Central memory CD8-positive, alpha-beta T cell (primary cell): ENCODE results near the gene TIAL1.
"Not testable (repeated sequence)": the region's sequence is repeated elsewhere in the genome, so short reads cannot be mapped to it uniquely, and the experiment has no call there.

Experiments
- ATAC-seq: fragments of 150-1000 bp; cut with Tn5 transposase; replicated peaks from 2 replicates; pipeline ENCODE4 v1.10.0; 2022; ENCODE audit warnings: mild to moderate bottlenecking, moderate FRiP score, moderate number of reproducible peaks; ENCODE audit not compliant: poor library complexity, severe bottlenecking; ENCODE audit errors: extremely low read depth
- DNase-seq, 2 donors: peaks; one replicate each; pipeline ENCODE4 v3.0.0; 2021; ENCODE audit warnings: low spot score in 2 of 2
- H3K27ac Mint-ChIP-seq: one replicate; pipeline ENCODE4 v1.8.0; 2022; ENCODE audit warnings: low read depth, mild to moderate bottlenecking, moderate library complexity, mixed read lengths
- H3K27me3 Mint-ChIP-seq: one replicate; pipeline ENCODE4 v1.8.0; 2022; ENCODE audit warnings: mixed read lengths
- H3K36me3 Mint-ChIP-seq: one replicate; pipeline ENCODE4 v1.8.0; 2022; ENCODE audit warnings: mild to moderate bottlenecking, moderate library complexity, mixed read lengths; ENCODE audit not compliant: insufficient read depth
- H3K4me1 Mint-ChIP-seq: one replicate; pipeline ENCODE4 v1.8.0; 2022; ENCODE audit warnings: mixed read lengths
- H3K4me3 Mint-ChIP-seq: one replicate; pipeline ENCODE4 v1.8.0; 2022; ENCODE audit warnings: mild to moderate bottlenecking, moderate library complexity, mixed read lengths
- H3K9me3 Mint-ChIP-seq: one replicate; pipeline ENCODE4 v1.8.0; 2022; ENCODE audit warnings: mixed read lengths

TIAL1 gene

DNA sequence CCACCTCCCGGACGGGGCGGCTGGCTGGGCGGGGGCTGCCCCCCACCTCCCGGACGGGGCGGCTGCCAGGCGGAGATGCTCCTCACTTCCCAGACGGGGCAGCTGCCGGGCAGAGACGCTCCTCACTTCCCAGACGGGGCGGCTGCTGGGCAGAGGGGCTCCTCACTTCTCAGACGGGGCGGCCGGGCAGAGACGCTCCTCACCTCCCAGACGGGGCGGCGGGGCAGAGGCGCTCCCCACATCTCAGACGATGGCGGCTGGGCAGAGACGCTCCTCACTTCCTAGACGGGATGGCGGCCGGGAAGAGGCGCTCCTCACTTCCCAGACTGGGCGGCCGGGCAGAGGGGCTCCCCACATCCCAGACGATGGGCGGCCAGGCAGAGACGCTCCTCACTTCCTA is 37.3 kb downstream of the TIAL1 start:
- H3K27ac Mint-ChIP-seq, DNase-seq, ATAC-seq, H3K4me1 Mint-ChIP-seq, H3K9me3 Mint-ChIP-seq, H3K4me3 Mint-ChIP-seq, H3K36me3 Mint-ChIP-seq, H3K27me3 Mint-ChIP-seq: not testable (repeated sequence)

- H3K27ac Mint-ChIP-seq, ATAC-seq, H3K4me1 Mint-ChIP-seq, H3K4me3 Mint-ChIP-seq, H3K27me3 Mint-ChIP-seq, DNase-seq, H3K9me3 Mint-ChIP-seq, H3K36me3 Mint-ChIP-seq: not testable (repeated sequence)
Measured at GRCh38 chr10:119556081-119556480, 40.7 kb downstream of the TIAL1 start.

- Mint-ChIP-seq H3K4me3 (no peak overlapping the region), H3K27ac (no peak overlapping the region), H3K27me3 (no peaks in the 10 kb centered on the region), H3K36me3 (peaks cover 1% of the 10 kb centered on the region), H3K4me1 (no peaks in the 10 kb centered on the region), H3K9me3 (no peaks in the 10 kb centered on the region)
- DNase-seq (no peak), ATAC-seq (no peak)
Measured at GRCh38 chr10:119555178-119555784, 41.5 kb downstream of the TIAL1 start.

DNA sequence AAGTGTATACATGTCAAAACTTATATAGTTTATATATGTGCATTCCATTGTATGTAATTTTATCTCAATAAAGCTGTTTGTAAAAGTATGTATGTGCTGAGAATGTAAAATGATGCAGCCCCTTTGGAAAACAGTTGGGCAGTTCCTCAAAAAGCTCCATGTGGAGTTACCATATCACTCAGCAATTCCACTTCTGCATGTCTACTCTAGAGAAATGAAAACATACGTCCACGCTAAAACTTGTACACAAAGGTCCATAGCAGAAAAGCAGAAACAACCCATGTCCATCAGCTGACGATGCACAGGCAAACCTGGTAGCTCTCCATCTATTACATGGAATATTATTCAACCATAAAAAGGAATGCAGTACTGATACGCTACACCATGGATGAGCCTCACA is 45.9 kb downstream of the TIAL1 start:
- no peak for DNase-seq
- H3K4me1 Mint-ChIP-seq, result no peaks in the 10 kb centered on the region
- H3K9me3 Mint-ChIP-seq, result no peaks in the 10 kb centered on the region
- H3K4me3 Mint-ChIP-seq, result no peak overlapping the region
- H3K27ac Mint-ChIP-seq, result no peak overlapping the region
- H3K36me3 Mint-ChIP-seq, result peaks cover 1% of the 10 kb centered on the region
- H3K27me3 Mint-ChIP-seq, result peaks cover 25% of the 10 kb centered on the region
- ATAC-seq, result no peak

DNA sequence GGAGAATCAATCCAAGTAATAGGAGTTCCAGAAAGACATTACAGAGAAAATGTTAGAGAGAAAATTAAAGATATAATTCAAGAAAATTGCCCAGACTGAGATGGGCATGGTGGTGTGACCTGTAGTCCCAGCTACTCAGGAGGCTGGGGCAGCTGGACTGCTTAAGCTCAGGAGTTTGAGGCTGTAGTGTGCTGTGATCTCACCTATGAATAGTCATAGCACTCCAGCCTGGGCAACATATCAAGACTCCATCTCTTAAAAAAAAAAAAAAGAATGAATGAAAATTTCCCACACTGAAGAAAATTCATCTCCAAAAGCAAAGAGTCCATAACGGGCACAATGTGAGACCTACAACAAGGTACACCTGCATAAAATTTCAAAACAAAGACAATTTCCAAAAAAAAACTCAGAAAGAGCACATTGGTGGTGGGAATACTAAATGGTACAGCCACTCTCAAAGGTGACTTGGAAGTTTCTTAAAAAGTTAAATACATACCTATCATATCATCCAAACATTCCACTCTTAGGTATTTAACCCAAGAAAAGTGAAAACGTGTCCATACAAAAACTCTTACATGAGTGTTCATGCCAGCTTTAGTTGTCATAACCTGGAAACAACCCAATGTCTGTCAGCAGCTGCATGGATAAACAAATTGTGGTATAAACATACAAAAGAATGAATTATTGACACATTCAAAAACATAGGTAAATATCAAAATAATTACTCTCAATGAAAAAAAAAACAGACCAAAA is 47.3 kb downstream of the TIAL1 start:
- Mint-ChIP-seq H3K36me3 (peaks cover 1% of the 10 kb centered on the region), H3K4me1 (no peaks in the 10 kb centered on the region), H3K27ac (no peak overlapping the region), H3K9me3 (no peaks in the 10 kb centered on the region), H3K27me3 (peaks cover 25% of the 10 kb centered on the region), H3K4me3 (no peak overlapping the region)
- DNase-seq (no peak), ATAC-seq (no peak)

DNA sequence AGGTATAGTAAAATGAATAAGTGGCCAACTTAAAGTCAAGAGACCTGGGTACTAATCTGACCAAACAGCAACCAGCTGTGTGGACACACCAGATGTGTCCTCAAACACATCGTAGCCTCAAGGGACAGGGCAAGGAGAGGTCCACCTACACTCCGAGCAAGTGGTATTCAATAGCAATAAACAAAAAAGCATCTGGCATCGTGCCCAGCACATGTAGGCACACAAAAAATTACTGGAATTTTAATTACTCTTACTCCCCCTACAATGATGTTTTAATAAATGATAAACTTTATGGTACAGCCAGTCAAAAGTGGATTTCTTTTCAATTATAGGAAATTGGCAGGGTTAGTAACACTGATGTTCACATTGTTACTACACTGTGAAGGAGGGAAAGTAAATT is 50.8 kb downstream of the TIAL1 start:
- Mint-ChIP-seq H3K4me1 (peaks cover 18% of the 10 kb centered on the region), H3K27me3 (peaks cover 25% of the 10 kb centered on the region), H3K27ac (no peak overlapping the region), H3K36me3 (peaks cover 3% of the 10 kb centered on the region), H3K9me3 (no peaks in the 10 kb centered on the region), H3K4me3 (no peak overlapping the region)
- DNase-seq (no peak), ATAC-seq (no peak)

DNA sequence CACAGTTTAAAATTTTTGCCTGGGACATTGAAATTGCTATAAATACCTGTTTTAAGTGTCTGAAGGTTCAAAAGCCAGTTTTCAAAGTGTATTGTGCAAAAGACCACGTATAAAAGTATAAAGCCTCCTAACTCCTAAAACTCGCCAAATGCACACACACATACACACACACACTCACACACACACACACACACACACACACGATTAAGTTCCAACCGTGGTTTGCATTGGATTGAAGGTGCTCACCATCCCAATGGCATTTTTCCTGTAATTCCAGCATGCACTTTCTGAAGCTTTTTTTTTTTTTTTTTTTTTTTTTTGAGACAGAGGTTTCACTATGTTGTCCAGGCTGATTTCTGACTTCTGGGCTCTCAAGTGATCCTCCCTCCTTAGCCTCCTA is 51.5 kb downstream of the TIAL1 start:
- no peak for DNase-seq
- no peak for ATAC-seq
- peaks cover 3% of the 10 kb centered on the region for H3K36me3 Mint-ChIP-seq
- H3K4me3 Mint-ChIP-seq, result no peak overlapping the region
- H3K9me3 Mint-ChIP-seq, result no peaks in the 10 kb centered on the region
- peaks cover 25% of the 10 kb centered on the region for H3K27me3 Mint-ChIP-seq
- no peak overlapping the region for H3K27ac Mint-ChIP-seq
- H3K4me1 Mint-ChIP-seq, result peaks cover 25% of the 10 kb centered on the region

DNA sequence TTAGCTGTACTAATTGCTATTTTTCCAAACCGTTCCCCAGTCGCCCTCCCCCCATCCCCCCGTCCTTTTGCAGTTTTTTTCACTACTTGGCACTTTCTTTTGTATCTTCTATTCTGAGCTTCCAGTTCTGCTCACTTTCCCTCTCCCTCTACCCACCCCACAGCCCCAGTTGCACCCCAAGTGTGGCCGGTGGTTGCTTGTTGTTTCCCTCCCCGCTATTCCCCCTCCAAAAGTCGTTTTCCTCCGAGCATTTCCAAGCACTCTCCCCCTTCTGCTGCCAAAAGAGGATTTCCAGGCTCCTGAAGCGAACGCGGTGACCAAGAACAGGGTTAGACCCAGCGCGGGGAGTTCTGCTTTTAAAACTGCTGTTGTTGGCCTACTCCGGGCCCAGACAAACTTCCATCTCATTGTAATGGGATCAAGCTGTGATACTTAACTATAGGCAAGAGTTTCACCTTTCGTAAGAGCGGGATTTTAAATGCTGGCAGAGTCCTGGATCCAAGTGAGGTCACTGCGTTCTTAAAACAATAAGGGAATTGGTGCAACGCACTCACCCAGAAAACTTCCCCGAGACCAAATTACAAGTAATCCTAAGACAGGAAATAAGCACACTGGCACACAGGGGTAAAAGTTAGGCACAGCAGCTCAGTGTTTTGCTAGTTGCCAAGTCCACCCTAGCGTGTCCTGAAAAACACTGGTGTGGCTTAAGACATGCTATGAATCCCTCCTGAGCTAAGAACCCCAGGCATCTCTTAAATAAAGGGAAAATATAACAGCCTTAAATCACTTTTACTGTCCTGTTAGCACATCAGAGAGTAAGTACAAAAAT is 52.7 kb downstream of the TIAL1 start:
- peaks cover 20% of the 10 kb centered on the region for H3K27me3 Mint-ChIP-seq
- H3K9me3 Mint-ChIP-seq, result no peaks in the 10 kb centered on the region
- ATAC-seq (no peak), DNase-seq (no peak)
- H3K4me3 Mint-ChIP-seq, result peak overlapping the region; percentile 93
- peak overlapping the region; percentile 94 for H3K27ac Mint-ChIP-seq
- peaks cover 37% of the 10 kb centered on the region for H3K4me1 Mint-ChIP-seq
- H3K36me3 Mint-ChIP-seq, result peaks cover 3% of the 10 kb centered on the region

DNA sequence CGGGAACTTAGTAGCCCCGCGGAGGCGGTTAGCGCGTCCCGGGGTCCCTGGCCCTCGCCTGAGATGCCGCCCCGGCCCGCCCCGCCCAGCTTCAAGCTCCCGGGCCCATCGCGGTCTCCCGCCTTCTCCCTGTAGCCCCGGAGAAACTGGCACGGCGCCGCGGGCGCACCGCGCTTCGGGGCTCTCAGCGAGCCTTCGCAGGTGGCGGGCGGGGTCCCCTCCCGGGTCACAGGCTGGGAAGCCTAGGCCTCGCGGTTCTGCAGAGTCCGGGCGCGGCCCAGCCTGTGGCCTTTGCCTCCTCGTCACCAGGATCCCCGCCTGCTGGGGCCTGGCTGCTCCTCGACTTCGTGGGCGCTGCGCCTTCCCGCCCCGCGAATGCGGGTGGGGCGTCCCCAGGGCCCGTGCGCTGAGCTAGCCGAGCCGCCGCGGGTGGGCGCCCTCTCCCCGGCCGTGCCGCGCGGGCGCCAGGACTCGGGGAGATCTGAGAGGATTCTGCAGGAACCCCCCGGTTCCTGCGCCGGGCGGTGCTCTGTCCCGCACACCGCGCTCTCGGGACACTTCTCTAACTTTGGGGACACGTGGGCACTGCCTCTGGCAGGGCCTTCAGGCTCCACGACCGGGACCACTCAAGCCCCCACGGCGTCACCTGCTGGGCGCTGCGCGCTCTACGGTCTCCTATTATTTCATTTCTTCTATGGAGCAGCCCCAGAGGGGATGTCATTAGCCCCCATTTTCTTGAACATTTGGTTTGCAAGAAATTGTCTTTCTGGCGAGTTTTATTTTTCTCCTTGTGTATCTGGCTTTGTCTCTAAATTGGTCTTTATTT is 53.6 kb downstream of the TIAL1 start:
- ATAC-seq (peak; percentile 62), DNase-seq (peak; percentile 37 to 48)
- H3K9me3 Mint-ChIP-seq, result no peaks in the 10 kb centered on the region
- H3K36me3 Mint-ChIP-seq, result peaks cover 7% of the 10 kb centered on the region
- H3K27ac Mint-ChIP-seq, result peak overlapping the region; percentile 94
- H3K4me1 Mint-ChIP-seq, result peaks cover 46% of the 10 kb centered on the region
- peak overlapping the region; percentile 93 for H3K4me3 Mint-ChIP-seq
- peaks cover 12% of the 10 kb centered on the region for H3K27me3 Mint-ChIP-seq

DNA sequence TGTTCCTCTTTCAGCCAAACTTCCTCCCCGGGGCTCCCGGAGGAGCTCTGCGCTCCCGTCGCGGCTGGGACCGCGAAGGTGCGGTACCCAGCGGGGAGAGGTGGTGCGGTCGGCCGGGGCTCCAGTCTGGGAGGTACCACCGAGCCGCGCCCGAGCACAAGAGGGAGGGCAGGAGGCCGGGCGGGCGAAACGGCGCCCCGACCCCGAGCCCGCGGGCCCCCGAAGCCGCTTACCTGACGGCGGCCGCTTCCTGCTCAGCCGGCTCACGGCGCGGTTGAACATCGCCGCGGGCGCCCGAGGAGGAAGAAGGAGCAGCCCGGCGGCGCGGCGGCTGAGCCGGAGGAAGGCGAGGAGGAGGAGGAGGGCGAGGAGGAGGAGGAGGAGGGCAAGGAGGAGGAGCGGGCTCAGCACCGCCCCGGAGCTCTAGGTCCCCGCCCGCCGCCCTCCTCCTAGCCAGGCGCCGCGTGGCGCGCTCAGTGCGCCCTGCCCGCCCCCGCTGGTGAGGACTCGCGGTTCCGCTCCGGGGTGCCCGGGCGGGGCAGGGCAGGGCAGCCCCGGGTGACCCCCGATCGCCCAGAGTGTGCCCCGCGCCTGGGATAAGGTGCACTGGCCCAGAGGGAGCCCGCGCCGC is 54.3 kb downstream of the TIAL1 start, which contains the start of gene RGS10:
TSS of gene RGS10 (minus strand) at position 363 of the 631 bp plus-strand sequence. CDS start at position 282, 81 bp downstream.
- ATAC-seq, result peak; percentile 71
- Mint-ChIP-seq H3K9me3 (no peaks in the 10 kb centered on the region), H3K27me3 (peaks cover 5% of the 10 kb centered on the region), H3K4me3 (peak within 1 kb of the TSS; percentile 93), H3K36me3 (peaks cover 7% of the 10 kb centered on the region), H3K4me1 (peaks cover 53% of the 10 kb centered on the region), H3K27ac (peak within 1 kb of the TSS; percentile 94)
- peak; percentile 42 to 58 for DNase-seq

- H3K9me3 Mint-ChIP-seq, result no peaks in the 10 kb centered on the region
- H3K27ac Mint-ChIP-seq, result peak overlapping the region; percentile 14
- DNase-seq (peak in 1 of 2 donors; percentile 16), ATAC-seq (no peak)
- peaks cover 61% of the 10 kb centered on the region for H3K4me1 Mint-ChIP-seq
- H3K36me3 Mint-ChIP-seq, result peaks cover 12% of the 10 kb centered on the region
- H3K4me3 Mint-ChIP-seq, result peak overlapping the region; percentile 93
- no peaks in the 10 kb centered on the region for H3K27me3 Mint-ChIP-seq
Measured at GRCh38 chr10:119541459-119542356, 55.1 kb downstream of the TIAL1 start.
